Mesangial cell (primary cell): ENCODE results near the gene MRPL18. TPM values are rescaled to one million over a fixed set of nuclear protein-coding genes. Genes with fewer than 3 reads are reported as not detected.

Source experiments
- total RNA-seq: library from RNA; depleted of rRNA; stranded (reverse); fragments of >200 nt; gene quantifications from 2 replicates; pipeline ENCODE4 v1.2.3, GENCODE V29; 2015

MRPL18 gene
- 48.2 and 99.2 TPM in 2 replicates for total RNA-seq

GRCh38 chr6:159790149-159790955, at the start of gene MRPL18:
Gene MRPL18 (plus strand): TSS chr6:159790467. CDS start chr6:159790588, 121 bp downstream.

GRCh38 chr6:159761873-159762680, 28.2 kb upstream of the MRPL18 start, which contains the start of gene ACAT2:
Gene ACAT2 (plus strand): TSS chr6:159762045. CDS start chr6:159762088, 43 bp downstream.

GRCh38 chr6:159789377-159790148, 704 bp upstream of the MRPL18 start, which contains the start of gene TCP1:
Gene TCP1 (minus strand): TSS chr6:159789602. CDS start chr6:159789468, 134 bp downstream.

GRCh38 chr6:159800141-159800865, 10.0 kb downstream of the MRPL18 start, which contains the start of gene PNLDC1:
Gene PNLDC1 (plus strand): TSS chr6:159800276. CDS start chr6:159800308, 32 bp downstream.

Other genes starting within 250 kb of the MRPL18 start
- gene SOD2, start 97.2 kb upstream of the MRPL18 start, total RNA-seq: 48.2 and 112 TPM in 2 replicates
- 40.3 and 46.0 TPM in 2 replicates for gene WTAP, start 63.0 kb upstream of the MRPL18 start, total RNA-seq
- gene ACAT2, start 28.4 kb upstream of the MRPL18 start, total RNA-seq: 13.6 and 41.2 TPM in 2 replicates
- gene TCP1, start 865 bp upstream of the MRPL18 start, total RNA-seq: 116 and 228 TPM in 2 replicates
- gene PNLDC1, start 9.8 kb downstream of the MRPL18 start, total RNA-seq: 0.13 TPM in 1 of 2 replicates, not detected in the other
- not detected in 2 replicates for gene MAS1, start 100.5 kb downstream of the MRPL18 start, total RNA-seq
- 86.4 and 111 TPM in 2 replicates for gene IGF2R, start 178.6 kb downstream of the MRPL18 start, total RNA-seq